Muscle layer of duodenum (tissue), 2 donors: Measurements from ENCODE around the gene HECW1.
"Not testable (repeated sequence)": the region's sequence is repeated elsewhere in the genome, so short reads cannot be mapped to it uniquely, and the experiment has no call there.

Experiments used
- H3K27ac ChIP-seq: one replicate; pipeline ENCODE4 v1.7.0; 2013; ENCODE audit warnings: mild to moderate bottlenecking, low read length
- H3K27me3 ChIP-seq: one replicate; pipeline ENCODE4 v1.7.0; 2013; ENCODE audit warnings: low read depth, mild to moderate bottlenecking, control low read depth, low read length
- H3K36me3 ChIP-seq, 2 donors: one replicate each; pipeline ENCODE4 v1.7.0; 2013; ENCODE audit warnings: low read length in 2 of 2, control low read depth in 1 of 2, mild to moderate bottlenecking in 1 of 2; ENCODE audit not compliant: insufficient read depth in 2 of 2, control insufficient read depth in 1 of 2
- H3K4me1 ChIP-seq, 2 donors: one replicate each; pipeline ENCODE4 v1.7.0; 2013; ENCODE audit warnings: low read length in 2 of 2, mild to moderate bottlenecking in 2 of 2, control low read depth in 1 of 2, moderate library complexity in 1 of 2; ENCODE audit not compliant: insufficient read depth in 2 of 2, control insufficient read depth in 1 of 2
- H3K4me3 ChIP-seq, 2 donors: one replicate each; pipeline ENCODE4 v1.7.0; 2013; ENCODE audit warnings: low read length in 2 of 2, low read depth in 1 of 2, mild to moderate bottlenecking in 1 of 2
- H3K9me3 ChIP-seq, 2 donors: one replicate each; pipeline ENCODE4 v1.7.0; 2013; ENCODE audit warnings: low read length in 2 of 2, control low read depth in 1 of 2, mild to moderate bottlenecking in 1 of 2; ENCODE audit not compliant: control insufficient read depth in 1 of 2
- donor health status: healthy.

Gene HECW1

DNA sequence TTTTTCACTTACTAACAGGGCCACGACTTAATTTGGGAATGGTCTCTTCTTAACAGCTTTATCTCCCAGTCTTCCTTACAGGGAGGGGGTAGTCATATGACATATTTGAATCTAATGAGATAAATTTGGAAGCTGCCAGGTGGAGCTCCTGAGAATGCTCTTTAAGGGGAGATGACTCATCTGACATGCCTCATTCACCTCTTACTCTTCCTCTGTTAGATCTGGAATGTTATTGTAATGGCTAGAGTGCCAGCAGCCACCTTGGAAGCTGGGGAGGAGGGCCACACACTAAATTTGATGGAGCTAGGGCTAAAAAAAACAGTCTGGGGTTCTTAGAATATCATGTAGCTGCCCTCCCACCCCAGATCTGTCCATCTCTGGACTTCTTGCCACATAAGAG lies 22.7 kb downstream of the HECW1 start:
- no peak overlapping the region for H3K27ac ChIP-seq
- H3K4me3 ChIP-seq: no peak overlapping the region
- H3K9me3 ChIP-seq: no peaks in the 10 kb centered on the region
- no peaks in the 10 kb centered on the region for H3K36me3 ChIP-seq
- H3K27me3 ChIP-seq: no peaks in the 10 kb centered on the region
- no peaks in the 10 kb centered on the region for H3K4me1 ChIP-seq

DNA sequence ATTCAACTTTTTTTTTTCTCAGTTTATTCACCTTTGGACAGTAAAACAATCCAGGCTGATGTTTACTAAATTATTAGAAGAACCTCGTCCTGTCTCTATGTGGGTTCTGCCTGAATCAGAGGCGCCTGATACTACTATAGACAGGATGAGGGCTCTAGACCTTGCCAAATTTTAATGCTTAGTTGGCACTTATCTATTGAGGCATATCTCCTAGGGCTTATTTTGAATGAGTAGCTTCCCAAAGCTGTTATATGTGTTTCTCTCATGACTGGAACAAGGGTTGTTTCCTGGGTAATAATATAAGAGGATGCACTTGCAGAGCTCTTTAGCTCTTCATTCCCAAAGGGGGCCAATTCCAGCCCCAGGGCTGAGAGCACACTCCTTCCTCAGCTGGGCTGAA lies 23.6 kb downstream of the HECW1 start:
- Histone ChIP-seq H3K27me3 (no peaks in the 10 kb centered on the region), H3K9me3 (no peaks in the 10 kb centered on the region), H3K4me3 (no peak overlapping the region), H3K27ac (no peak overlapping the region), H3K4me1 (no peaks in the 10 kb centered on the region), H3K36me3 (no peaks in the 10 kb centered on the region)

GRCh38 chr7:43137121-43137744 lies 24.8 kb downstream of the HECW1 start:
- not testable (repeated sequence) for H3K27me3 ChIP-seq, H3K36me3 ChIP-seq, H3K4me1 ChIP-seq, H3K27ac ChIP-seq, H3K9me3 ChIP-seq, H3K4me3 ChIP-seq

DNA sequence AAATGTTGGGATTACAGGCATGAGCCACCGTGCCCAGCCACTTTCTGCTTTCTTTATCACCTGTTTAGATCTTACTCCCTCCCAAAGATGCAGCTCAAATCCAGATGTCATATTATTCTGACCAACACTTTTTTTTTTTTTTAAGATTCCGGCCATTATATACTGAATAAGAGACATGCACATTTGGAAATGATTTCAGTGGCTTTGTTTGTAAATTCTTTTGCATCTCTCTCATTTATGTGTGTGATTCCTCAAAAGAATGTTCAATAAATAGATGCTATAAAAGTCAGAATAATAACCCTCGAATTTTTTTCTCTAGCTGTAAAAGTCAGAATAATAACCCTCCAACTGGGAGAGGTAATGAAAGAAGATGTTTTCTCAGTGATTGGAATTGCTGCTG lies 25.4 kb downstream of the HECW1 start:
- Histone ChIP-seq H3K4me3 (no peak overlapping the region), H3K36me3 (no peaks in the 10 kb centered on the region)

GRCh38 chr7:43138710-43139109 lies 26.3 kb downstream of the HECW1 start:
- no peak overlapping the region for H3K27ac ChIP-seq
- no peaks in the 10 kb centered on the region for H3K4me1 ChIP-seq
- no peaks in the 10 kb centered on the region for H3K36me3 ChIP-seq
- no peaks in the 10 kb centered on the region for H3K27me3 ChIP-seq
- H3K9me3 ChIP-seq: no peaks in the 10 kb centered on the region
- H3K4me3 ChIP-seq: no peak overlapping the region

More for the DNA sequence above, 25.4 kb downstream of the HECW1 start:
- no peaks in the 10 kb centered on the region for H3K27me3 ChIP-seq
- no peak overlapping the region for H3K27ac ChIP-seq
- H3K9me3 ChIP-seq: no peaks in the 10 kb centered on the region
- no peaks in the 10 kb centered on the region for H3K4me1 ChIP-seq

DNA sequence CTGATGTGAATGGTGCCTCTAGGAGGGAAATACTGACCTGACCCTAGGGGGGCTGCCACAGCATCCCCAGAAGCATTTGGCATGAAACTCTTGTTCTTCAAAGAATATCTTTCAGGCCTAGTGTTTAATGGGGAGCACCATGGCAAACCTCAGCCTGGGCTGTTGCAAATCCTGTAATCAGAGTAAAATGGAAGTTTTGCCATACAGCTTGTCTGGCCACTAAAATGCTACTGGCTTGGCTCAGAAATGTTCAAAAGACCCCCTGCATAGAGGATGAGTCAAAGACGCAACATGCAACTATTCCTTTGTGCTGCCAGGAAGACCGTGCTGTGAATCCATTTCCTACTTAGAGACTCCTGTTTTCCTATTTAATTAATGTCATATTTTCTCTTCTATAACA lies 26.7 kb downstream of the HECW1 start:
- Histone ChIP-seq H3K27ac (no peak overlapping the region), H3K4me3 (no peak overlapping the region), H3K4me1 (no peaks in the 10 kb centered on the region), H3K36me3 (no peaks in the 10 kb centered on the region), H3K27me3 (no peaks in the 10 kb centered on the region), H3K9me3 (no peaks in the 10 kb centered on the region)

- H3K4me3 ChIP-seq: no peak overlapping the region
- H3K4me1 ChIP-seq: no peaks in the 10 kb centered on the region
- no peaks in the 10 kb centered on the region for H3K36me3 ChIP-seq
- H3K27ac ChIP-seq: no peak overlapping the region
- no peaks in the 10 kb centered on the region for H3K9me3 ChIP-seq
- no peaks in the 10 kb centered on the region for H3K27me3 ChIP-seq
These were observed 27.7 kb downstream of the HECW1 start for GRCh38 chr7:43140186-43140585.

- Histone ChIP-seq H3K27ac (no peak overlapping the region), H3K27me3 (no peaks in the 10 kb centered on the region), H3K4me3 (no peak overlapping the region), H3K9me3 (no peaks in the 10 kb centered on the region), H3K4me1 (no peaks in the 10 kb centered on the region), H3K36me3 (no peaks in the 10 kb centered on the region)
These were observed 28.6 kb downstream of the HECW1 start for GRCh38 chr7:43141091-43141490.

DNA sequence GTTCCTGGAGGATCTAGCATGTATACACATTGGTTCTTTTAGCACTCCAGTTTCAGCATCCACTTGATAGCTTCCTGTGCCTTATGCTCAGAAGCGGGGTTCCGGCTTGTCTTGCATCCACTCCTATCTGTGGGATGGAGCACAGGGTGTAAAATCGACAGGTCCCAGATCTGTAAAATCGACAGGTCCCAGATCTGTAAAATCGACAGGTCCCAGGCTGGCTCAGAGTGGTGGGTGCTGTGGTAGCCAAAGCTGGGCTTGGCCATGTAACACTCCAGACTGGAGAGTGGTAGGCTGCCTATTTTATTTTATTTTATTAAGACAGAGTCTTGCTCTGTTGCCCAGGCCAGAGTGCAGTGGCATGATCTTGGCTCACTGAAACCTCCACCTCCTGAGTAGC lies 30.3 kb downstream of the HECW1 start:
- no peak overlapping the region for H3K4me3 ChIP-seq
- H3K4me1 ChIP-seq: no peaks in the 10 kb centered on the region
- H3K27me3 ChIP-seq: no peaks in the 10 kb centered on the region

DNA sequence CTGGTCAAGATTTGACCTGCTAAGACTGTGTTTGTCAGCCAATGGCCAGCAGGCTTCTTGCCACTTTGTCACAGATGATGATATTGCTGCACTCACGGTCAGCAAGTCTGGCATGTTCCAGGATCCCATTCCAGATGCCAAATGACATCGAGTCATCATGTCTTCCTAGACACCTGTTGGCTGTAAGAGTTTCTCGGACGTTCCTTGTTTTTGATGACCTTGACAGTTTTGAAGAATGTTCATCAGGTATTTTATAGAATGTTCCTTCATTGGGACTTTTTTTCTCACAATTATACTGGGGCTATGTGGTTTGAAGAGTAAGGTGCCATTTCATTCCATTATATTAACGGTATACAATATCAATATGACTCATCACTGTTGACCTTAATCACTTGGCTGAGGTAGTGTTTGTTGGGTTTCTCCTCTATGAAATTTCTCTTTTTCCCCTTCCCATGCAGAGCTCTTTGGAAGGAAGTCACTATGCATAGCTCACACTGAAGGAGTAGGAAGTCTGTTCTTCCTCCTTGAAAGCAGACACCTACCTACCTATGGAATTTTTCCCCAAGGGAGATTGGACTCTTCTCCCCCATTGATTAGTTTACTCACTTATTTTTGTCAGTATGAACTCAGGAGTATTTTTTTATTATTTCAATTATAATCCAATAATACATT lies 31.6 kb downstream of the HECW1 start:
- no peaks in the 10 kb centered on the region for H3K4me1 ChIP-seq
- H3K4me3 ChIP-seq: no peak overlapping the region
- H3K36me3 ChIP-seq: no peaks in the 10 kb centered on the region
- H3K27me3 ChIP-seq: no peaks in the 10 kb centered on the region
- H3K27ac ChIP-seq: no peak overlapping the region
- no peaks in the 10 kb centered on the region for H3K9me3 ChIP-seq

More for the DNA sequence above, 30.3 kb downstream of the HECW1 start:
- H3K36me3 ChIP-seq: no peaks in the 10 kb centered on the region
- H3K9me3 ChIP-seq: no peaks in the 10 kb centered on the region
- H3K27ac ChIP-seq: no peak overlapping the region

DNA sequence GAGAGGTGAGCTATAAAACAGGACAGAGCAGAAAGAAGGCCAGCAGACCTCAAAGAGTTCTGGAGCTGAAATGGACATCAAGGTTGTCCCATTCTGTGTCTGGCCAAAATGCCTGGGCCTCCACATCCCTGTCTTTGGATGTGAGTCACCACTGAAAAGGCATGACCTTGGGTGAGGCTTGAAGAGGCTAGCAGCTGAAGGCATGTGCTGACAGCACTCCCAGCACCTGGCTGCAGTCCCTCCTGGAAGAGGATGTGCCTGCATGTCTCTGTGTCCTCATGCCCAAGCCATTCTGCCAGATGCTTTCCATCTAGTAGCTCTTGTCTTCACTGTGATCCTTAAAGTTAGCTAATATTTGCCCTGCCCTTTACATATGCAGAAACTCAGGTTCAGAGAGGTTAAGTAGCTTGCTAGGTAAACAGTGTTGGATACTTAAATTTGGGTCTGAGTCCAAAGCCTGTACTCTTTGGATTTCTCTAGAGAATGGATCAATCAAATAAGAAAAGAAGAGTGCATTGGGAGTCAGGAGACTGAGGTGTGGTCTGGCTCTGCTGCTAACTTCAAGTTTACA lies 35.8 kb downstream of the HECW1 start:
- H3K9me3 ChIP-seq: no peaks in the 10 kb centered on the region

GRCh38 chr7:43151076-43151475 lies 38.6 kb downstream of the HECW1 start:
- no peak overlapping the region for H3K27ac ChIP-seq
- H3K9me3 ChIP-seq: no peaks in the 10 kb centered on the region
- H3K27me3 ChIP-seq: no peaks in the 10 kb centered on the region
- no peaks in the 10 kb centered on the region for H3K4me1 ChIP-seq
- H3K36me3 ChIP-seq: no peaks in the 10 kb centered on the region
- no peak overlapping the region for H3K4me3 ChIP-seq

More for the DNA sequence above, 35.8 kb downstream of the HECW1 start:
- Histone ChIP-seq H3K4me1 (no peaks in the 10 kb centered on the region), H3K36me3 (no peaks in the 10 kb centered on the region), H3K27me3 (no peaks in the 10 kb centered on the region), H3K4me3 (no peak overlapping the region), H3K27ac (no peak overlapping the region)
